Brain microvascular endothelial cell (primary cell): Measurements from ENCODE around the gene SH3RF3.

Experiments used
- DNase-seq: peaks from one replicate; pipeline ENCODE4 v3.0.0-alpha.2; 2020
- H3K27ac ChIP-seq: fragments of 250-450 bp; sonication (Bioruptor Pico); 2 replicates; pipeline ENCODE4 v1.5.1; 2020; ENCODE audit warnings: mild to moderate bottlenecking, moderate library complexity
- H3K27me3 ChIP-seq: fragments of 250-450 bp; sonication (Bioruptor Pico); replicated peaks from 2 replicates; pipeline ENCODE4 v1.5.1; 2020; ENCODE audit warnings: mild to moderate bottlenecking
- H3K36me3 ChIP-seq: fragments of 250-450 bp; sonication (Bioruptor Pico); replicated peaks from 2 replicates; pipeline ENCODE4 v1.5.1; 2020; ENCODE audit warnings: mild to moderate bottlenecking
- H3K4me3 ChIP-seq: 2 replicates; pipeline ENCODE4 v1.5.1; 2011; ENCODE audit warnings: low read depth, mild to moderate bottlenecking, control low read depth, low read length, moderate library complexity
- CTCF ChIP-seq: IDR thresholded peaks from 2 replicates; pipeline ENCODE4 v1.5.1; 2011; ENCODE audit warnings: low read depth, mild to moderate bottlenecking, moderate library complexity, low read length, control low read depth, inconsistent platforms; ENCODE audit errors: missing control alignments
- in situ Hi-C: cut with HindIII; loops from 2 replicates; pipeline ENCODE4 v1.10.0; 2017; ENCODE audit warnings: low sequenced_read_pairs, low pct_ligation_motif_present

Gene SH3RF3

GRCh38 chr2:109272461-109272860, 143.5 kb downstream of the SH3RF3 start:
- in situ Hi-C loops = no loop called here
- Histone ChIP-seq H3K36me3 (no peaks in the 10 kb centered on the region), H3K4me3 (no peak overlapping the region), H3K27ac (no peak overlapping the region), H3K27me3 (no peaks in the 10 kb centered on the region)
- no peak for TF ChIP-seq CTCF
- no peak for DNase-seq

- TF ChIP-seq CTCF = no peak
- Histone ChIP-seq H3K27ac (no peak overlapping the region), H3K4me3 (no peak overlapping the region), H3K36me3 (no peaks in the 10 kb centered on the region), H3K27me3 (no peaks in the 10 kb centered on the region)
- in situ Hi-C loops = no loop called here
- DNase-seq = no peak
These were observed 146.4 kb downstream of the SH3RF3 start for GRCh38 chr2:109275120-109276012.

- H3K4me3 ChIP-seq = no peak overlapping the region
- TF ChIP-seq CTCF = no peak
- no peaks in the 10 kb centered on the region for H3K36me3 ChIP-seq
- H3K27me3 ChIP-seq = no peaks in the 10 kb centered on the region
- no peak for DNase-seq
- no peak overlapping the region for H3K27ac ChIP-seq
- in situ Hi-C loops = no loop called here
These were observed 148.4 kb downstream of the SH3RF3 start for GRCh38 chr2:109277406-109277805.

- Histone ChIP-seq H3K27ac (no peak overlapping the region), H3K27me3 (no peaks in the 10 kb centered on the region), H3K4me3 (no peak overlapping the region), H3K36me3 (no peaks in the 10 kb centered on the region)
- no peak for DNase-seq
- in situ Hi-C loops = no loop called here
- TF ChIP-seq CTCF = no peak
These were observed 150.3 kb downstream of the SH3RF3 start for GRCh38 chr2:109279243-109279860.

- TF ChIP-seq CTCF = peak; percentile 29
- Histone ChIP-seq H3K36me3 (no peaks in the 10 kb centered on the region), H3K27me3 (no peaks in the 10 kb centered on the region), H3K4me3 (no peak overlapping the region), H3K27ac (no peak overlapping the region)
- no peak for DNase-seq
- in situ Hi-C loops = no loop called here
These were observed 151.8 kb downstream of the SH3RF3 start for GRCh38 chr2:109280804-109281203.

- no peak overlapping the region for H3K27ac ChIP-seq
- no peaks in the 10 kb centered on the region for H3K36me3 ChIP-seq
- no peak for DNase-seq
- no peaks in the 10 kb centered on the region for H3K27me3 ChIP-seq
- in situ Hi-C loops = no loop called here
- H3K4me3 ChIP-seq = no peak overlapping the region
- no peak for TF ChIP-seq CTCF
These were observed 153.4 kb downstream of the SH3RF3 start for GRCh38 chr2:109282360-109282759.
